ENCODE results near the gene IKZF1.

IKZF1 gene

DNA sequence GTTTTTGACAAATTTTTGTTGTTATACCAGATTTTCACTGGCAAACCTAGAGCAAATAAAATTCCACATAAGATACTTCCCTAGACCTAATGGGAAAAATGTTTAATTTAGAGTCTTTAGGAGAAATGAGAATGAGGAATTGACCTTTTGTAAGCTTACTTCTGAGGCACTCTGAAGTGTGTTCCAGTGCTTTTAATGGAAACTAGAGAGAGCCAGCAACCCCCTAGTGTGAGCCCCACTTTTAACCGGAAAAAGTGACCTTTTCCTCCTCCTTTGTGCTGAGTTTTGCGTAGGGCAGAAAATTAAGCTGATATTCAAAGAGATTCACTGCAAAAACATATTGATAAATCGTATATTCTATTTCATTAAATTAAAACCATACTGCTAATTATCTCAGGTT is 5.2 kb downstream of the IKZF1 start:
- no peak for DNase-seq

DNA sequence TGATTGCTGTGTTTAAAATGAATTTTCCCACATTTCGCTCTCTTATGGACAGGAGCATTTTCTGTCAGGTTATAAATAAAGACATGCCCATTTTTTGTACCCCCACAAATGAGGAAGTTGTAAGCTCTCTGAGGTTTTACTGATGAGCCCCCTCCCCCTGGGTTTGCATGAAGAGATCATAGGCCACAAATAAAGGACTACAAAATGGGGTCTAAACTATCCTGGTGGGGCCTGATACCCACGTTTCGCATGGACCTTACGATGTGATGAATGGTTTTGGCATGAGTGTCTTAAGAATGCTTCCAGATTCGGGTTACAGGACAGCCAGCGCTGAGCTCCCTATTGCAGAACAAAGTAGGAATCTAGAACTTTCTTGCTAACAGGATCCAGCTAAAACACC is 5.8 kb downstream of the IKZF1 start:
- DNase-seq, result no peak

DNA sequence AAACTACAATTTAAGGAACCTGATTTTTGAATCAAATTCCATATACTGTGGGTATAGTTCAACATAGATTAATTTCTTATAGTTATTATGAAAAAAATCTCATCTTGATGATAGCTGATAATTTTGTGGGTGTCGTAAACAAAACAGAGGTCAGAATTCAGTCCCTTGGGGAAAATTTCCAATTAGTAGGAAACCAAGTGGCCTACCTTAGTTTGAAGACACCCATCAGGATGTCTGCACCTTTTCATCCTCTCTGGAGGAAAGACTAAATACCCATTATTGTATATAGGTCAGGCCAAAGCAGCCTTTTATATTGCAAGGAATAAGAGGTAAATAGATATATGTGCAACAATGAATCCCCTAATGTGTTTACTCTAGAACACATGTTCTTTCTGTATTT is 6.4 kb downstream of the IKZF1 start:
- no peak for DNase-seq

DNA sequence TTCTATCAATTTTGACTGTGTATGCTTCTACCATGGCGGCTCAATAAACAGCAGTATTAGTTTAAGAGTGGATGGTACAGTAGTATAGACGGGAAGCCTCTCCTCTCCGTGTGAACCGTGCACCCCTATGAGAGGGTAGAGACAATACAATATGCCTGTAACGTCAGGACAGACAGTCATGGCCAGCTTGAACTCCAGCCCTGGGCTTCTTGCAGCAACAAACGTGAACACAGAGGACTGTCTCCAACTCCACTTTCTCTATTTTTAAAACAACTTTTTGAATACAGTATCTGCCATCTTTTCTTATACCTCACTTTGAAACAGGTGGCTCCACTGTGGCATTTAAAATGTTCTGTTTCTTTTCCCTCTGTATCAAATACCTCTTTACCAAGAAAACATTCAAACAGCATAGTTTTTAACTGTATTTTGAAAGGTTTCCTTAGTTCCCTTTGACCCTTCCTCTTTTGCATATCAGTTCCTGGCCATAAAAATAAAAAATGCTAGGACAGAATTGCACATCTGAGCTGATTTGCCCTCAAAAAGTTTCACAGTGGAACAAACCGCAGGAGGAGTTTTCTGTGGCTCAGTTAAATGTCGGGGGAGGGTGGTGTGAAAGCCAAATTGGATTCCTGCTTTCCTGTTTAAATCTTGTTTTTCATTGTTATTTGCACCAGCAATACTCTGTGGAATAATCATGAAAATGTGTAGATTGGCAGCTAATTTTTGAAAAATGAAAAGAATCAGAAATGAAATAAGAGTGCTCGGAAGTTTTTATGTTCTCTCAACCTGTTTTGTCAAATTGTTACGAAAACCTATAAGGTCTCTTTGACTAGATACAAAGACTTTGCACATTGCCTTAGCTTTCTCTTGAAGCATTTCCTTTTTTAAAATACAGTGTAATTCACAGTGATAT is 8.0 kb downstream of the IKZF1 start:
- no peak for DNase-seq

DNA sequence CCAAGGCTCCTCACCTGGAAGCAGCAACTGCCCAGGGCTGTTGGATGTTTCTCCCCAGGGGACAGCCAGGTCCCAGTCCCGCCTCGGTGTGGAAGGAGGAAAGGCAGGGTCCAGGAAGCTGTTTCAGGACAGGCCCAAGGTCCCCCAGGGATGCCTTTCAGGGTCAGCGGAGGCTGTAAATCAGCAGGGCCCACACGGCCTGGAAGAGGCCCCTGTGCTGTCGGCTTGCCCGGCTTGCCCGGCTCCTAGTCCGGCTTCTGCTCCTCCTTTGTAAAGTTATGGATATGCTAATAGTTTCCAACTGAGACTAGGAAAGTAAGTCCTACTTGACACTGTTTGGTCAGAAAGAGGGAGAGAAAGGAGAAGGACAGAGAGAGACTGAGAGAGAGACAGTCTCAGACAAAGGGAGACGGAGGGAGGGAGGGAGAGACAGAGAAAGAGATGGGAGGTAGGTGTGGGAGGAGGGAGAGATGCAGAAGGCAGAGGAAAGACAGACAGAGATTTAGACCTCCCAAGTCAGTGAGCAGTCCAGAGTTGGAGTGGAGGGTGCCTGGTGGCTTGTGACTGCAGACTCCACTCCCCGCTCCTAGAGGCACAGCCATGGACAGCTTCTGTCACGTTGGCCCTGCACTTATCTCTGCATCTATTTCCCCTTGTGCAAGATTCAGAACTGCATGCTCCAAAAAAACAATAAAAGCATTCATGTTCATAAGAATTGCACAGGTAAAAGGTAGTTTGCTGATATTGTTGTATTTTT is 10.5 kb downstream of the IKZF1 start:
- DNase-seq, result no peak

DNA sequence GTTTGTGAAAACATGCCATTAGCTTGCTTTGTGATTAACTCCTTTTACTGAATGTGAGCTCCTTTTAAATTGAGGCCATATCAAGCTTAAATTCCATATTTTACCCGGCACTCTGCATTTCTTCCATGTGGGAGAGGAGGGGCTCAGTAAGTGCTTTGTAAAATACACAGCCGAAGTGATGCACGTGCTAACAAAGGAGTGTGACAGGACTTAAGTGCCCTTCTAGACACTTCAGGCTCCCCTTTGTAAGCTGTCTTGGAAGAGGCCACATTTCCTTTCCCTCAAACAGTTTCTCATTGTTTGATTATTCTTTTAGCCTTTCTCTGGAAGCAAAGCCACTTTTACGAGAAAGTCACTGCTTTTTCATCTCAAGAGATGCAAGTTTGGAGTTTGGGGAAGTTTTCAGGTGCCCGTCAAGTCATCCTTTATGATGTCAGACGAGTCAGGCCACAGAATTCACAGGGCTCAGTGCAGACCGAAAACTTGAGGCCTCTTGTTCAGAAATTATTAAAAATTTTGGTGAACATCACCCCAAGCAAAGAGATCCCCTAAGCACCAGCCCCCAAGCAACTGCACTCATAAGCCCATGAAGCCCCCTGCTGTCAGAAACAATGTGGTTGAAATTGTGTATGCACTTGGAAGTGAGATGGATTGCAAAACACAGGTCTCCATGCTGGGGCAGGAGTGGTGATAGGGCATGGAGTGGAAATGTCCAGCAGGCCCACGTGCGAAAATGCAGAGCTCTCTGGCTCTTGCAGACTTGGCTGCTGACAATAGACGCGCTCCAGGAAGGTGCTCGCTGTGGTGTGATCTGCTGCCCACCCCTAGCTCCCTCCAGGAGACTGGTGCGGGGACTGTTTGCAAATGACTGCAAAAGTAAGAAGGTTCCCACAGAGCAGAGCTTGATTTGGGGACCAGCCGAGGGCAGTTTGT is 11.5 kb downstream of the IKZF1 start:
- DNase-seq, result no peak

DNA sequence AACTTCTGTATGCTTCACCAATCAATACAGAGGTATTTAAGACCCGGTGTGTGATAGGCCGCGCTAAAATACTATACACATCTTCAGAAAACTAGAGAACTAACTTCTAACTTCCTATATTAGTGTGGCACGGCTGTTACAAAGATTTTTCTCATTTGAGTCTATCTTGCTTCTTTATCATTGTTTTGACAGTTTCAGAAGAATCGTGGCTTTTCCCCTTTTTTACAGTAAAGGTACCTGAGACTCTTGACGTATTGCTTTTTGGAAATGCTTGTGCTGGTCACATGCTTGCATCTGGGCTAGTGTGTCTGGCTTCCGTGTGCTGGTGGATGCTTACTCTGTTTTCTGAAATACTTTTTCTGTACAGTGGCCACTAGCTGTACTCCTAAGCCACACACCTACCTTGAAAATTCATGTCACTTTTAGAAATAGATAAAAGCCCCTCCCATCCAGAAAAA is 12.7 kb downstream of the IKZF1 start:
- DNase-seq, result no peak

DNA sequence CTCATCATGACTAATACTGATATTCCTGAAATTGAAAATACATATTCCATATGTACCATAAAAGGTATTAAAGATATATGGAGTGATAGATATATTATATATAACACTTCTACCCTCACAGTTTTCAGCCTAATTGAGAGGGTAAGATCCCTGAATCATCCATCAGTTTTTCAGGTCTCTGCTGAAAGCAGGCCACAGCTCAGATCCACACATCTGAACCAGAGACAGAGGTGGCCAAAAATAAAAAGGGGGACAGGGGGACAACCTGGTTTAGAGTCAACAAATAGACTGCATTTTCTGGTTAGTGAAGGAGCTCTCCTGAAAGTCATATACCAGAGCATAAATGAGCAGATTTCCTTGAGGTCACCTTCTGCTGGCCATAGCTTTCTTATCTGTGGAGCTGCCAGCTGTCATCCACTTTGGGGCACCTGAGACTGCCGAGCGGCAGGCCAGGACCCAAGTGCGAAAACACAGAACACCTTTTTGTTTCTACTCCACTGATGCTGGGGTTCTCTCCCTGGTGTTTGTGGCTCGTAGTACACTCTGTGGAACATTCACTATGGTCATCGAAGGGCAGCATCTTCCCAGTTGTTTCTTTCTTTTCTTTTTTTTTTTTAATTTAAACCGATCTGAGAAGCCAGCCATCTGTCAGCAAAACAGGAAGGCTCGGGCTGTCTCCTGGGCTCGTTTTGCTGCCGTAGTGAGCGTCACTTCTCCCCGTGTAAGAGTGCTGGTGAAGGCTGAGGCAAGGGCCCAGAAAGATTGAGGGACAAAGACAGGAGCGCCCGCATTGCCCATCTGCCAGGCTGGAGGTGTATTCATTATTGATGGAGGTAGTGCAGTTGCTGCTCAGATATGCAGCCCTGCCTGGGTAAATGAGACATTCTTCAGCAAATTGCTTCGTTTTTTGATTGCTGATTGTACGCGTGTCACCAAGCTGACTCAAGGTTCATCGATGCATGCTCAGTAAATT is 13.5 kb downstream of the IKZF1 start:
- DNase-seq, result no peak

DNA sequence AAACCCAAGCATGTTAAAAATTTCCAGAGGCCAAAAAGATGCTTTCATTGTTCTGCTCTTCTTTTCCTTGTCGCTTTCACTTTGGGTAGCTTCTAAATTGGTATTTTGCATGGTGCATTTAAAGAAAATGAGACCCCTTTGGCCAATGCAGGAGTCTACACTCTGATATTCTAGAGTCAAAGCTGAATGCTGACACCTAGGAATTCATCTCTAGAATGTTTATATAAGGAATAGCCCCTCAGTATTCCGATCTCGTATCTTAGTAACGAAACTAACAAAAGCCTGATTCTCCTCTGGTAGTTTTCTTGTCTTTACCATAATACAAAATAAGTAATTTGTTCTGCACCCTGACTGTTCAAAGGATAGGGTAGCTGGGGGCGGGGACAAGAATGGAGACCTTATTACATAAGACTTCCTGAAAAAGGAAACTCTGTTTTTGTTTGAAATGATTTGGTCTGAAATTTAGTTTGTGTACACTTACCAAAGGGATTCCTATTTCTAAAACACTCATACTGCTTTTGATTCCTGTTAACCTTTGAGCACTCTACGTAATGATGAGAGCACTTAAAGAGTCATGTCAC is 17.1 kb downstream of the IKZF1 start:
- DNase-seq, result no peak

DNA sequence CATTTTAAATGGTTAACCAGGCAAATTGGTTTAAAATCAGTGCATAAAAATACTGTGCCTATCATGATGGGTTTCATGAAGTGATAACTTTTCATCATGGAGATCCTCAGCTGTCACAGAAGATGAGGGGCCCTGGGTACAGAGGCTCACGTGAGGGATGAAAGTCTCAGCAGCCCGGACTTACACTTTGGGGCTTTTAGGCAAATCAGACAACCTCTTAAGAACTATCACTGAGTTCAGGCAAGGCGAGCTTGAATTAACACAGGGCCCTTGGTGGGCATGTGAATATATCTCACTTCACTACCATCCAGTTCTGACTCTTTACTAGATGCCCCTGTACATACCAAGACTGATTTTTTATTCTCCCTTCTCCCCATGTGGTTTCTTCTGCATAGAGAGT is 19.6 kb downstream of the IKZF1 start:
- DNase-seq, result no peak

DNA sequence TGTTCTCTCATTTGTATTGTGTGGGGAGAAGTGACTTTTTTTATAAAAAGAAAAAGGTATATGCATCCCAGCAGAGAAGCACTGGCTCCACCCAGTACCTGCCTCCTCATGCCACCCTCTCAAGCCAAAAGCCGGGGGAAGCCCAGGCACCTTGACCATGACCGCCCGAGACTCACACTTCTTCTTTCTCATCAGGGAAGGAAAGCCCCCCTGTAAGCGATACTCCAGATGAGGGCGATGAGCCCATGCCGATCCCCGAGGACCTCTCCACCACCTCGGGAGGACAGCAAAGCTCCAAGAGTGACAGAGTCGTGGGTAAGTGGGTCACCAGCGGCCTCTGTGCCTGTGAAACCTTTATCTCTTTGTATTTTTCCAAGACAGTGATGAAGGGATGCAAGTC is 22.9 kb downstream of the IKZF1 start:
- no peak for DNase-seq

DNA sequence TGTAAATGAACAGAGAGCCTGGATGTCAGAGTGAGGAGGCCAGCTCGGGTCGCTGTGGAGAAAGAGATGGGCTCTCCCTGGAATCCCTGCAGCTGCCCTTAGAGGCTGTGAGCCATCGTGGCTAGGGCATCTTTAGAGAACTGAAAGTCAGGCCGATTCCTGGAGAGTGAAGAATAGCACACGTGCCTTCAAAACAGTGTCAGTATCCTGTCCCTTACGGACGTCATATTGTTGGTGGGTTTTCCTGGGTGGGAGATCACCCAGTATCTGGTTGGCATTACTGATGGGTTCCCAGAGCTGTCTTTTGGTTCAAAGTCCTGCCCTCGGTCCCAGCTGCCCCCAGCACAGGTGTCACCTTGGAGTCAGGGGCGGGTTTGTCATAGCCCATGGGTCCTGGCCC is 25.3 kb downstream of the IKZF1 start:
- no peak for DNase-seq

DNA sequence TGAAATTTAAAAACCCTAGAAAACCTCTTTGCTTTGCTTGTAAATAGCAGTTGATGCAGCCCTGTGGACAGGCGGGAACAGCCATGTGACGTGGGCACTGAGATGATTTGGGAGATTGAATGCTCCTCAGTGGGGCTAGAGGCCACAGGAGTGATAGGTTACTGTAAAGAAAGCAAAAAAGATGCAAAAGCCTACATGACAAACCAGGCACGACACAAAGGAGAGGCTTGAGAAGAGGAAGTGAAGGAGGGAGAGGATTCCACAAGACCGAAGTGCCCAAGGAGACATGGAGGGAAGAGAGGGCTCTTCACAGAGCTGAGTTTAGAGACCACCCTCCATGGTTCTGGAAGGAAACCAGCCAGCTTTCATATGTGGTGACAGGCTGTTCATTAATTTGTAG is 25.7 kb downstream of the IKZF1 start:
- no peak for DNase-seq

DNA sequence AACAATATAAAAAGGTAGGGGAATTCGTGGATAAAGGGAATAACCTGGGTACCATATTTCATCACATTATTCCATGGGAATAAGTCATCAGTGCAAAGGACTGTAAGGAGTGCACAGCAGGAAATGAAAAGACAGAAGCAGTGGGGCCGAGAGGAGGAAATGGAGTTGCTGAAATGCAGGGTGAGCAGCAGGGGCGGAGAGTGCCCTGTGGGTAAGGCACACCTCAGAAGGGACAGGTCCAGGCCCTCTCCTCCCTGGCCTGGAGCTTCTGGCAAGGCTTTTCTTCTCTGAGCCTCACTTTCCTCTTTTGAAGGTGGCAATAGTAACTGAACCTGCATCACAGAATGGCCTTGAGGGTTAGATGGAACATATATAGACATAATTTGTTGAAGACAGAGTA is 26.2 kb downstream of the IKZF1 start:
- no peak for DNase-seq

DNA sequence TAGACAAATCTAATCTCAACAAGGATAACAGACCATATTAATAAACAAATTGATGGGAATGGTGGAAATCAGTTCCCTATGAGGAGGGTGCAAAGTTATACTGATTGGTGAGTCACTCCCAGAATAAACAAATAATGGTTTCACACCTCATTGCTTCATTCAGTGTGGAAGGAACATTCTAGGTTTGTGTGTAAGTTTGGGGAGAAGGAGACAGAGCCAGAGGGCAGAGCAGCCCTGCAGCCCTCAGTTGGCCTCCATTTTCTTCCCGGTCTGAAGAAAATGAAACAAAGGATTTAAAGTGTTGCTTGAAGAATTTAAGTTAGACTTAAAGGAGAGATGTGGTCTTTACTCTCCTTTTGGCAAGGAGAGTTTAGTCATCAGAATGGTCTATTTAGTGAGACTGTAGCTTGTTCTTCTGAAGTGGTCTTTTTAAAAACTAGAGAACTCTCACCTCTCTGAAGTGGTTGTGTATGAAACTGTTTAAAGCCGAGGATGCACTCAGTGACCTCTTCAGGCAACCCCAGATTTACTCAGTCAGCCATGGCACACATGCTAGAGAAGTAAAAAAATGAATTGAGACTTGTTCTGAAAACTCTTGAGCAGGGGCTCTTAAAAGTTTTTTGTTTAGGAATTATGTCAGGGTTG is 27.2 kb downstream of the IKZF1 start:
- DNase-seq, result no peak

DNA sequence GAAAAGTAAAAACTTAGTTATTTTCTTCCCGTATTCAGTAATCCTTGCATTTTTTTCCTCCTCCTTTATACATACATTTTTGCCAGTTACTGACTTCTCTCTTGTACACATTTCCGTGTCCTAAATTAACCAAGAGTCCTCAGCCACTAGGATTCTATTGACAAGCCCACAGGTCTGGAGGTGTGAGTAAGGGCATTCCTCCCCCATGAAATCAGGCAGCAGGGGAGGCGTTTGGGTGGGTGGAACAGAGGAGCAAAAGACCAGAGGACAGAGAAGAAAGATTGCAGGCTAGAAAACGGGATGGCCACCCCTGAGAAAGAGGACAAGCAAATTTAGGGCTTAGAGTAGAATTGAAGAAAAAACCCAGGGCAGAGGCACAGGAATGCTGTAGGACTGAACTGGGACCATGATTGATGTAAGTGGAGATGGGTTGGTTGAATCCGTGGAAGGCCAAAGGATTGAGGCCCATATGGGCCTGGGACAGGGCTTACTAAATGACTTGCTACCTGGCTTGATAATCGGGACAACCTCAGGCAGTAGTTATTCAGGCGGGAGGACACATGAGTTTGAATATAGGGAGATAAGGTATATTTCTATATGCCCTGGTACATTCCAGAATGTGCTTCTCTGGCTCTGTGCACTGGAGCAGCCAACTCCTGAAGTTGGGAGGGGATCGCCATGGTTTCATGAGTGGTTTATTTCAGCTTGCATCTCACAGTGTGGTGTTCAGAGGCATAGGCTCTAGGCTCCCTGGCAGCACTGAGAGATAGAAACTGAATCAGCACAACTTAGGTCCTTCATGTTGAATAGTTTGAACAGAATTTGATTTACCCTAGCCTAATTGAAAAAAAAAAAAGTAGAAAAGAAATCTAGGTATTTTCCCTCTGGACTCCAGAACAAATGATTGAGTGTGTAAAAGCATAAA is 28.0 kb downstream of the IKZF1 start:
- DNase-seq, result no peak

DNA sequence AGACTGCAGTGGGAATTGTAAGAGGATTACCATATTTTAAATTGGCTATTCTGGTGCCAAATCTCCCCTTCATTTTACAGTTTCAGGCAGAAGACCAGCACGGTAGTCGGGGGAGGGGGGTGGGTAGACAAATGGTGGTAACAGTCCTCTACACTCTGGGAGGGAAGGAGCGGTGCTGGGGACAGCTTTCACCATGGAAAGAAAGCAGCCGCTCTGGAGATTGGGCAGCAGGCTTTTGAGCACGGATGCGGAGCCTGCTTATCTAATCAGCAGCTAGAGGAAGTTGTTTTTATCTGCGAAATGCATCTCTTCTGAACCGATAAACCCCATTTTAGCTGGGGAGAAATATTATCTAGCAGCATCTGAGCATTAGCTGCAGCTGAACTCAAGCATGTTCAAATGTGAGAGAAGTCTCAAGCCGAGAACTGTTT is 28.7 kb downstream of the IKZF1 start:
- DNase-seq, result no peak

DNA sequence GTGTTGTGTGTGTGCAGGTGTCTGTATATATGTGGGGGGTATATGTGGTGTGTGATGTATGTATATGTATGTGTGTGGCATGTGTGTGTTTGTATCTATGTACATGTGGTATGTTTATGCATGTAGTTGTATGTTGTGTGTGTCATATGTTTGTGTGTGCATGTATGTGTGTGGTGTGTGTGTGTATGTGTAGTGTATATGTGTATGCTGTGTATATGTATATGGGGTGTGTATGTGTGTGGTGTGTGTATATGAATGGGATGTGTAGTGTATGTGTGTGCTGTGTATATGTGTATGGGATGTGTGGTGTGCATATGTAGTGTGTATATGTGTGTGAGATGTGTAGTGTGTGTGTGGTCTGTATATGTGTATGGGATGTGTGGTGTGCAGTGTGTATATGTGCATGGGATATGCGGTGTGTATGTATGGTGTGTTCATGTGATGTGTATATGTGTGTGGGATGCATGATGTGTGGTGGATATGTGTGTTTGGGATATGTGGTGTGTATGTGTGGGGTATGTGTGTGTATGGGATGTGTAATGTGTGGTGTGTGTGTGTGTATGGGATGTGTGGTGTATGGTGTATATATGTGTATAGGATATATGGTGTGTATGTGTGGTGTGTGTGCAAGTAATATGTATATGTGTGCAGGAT is 30.0 kb downstream of the IKZF1 start:
- DNase-seq, result no peak

DNA sequence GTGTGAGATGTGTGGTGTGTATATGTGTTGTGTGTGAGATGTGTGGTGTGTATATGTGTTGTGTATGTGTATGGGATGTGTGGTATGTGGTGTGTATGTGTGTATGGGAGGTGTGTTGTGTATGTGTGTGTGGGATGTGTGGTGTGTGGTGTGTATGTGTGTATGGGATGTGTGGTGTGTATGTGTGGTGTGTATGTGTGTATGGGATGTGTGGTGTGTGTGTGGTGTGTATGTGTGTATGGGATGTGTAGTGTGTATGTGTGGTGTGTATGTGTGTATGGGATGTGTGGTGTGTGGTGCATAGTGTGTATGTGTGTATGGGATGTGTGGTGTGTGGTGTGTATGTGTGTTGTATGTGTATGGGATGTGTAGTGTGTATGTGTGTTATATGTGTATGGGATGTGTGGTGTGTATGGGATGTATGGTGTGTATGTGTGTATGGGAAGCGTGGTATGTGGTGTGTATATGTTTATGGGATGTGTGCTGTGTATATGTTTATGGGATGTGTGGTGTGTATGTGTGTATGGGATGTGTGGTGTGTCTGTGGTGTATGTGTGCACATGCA is 30.8 kb downstream of the IKZF1 start:
- no peak for DNase-seq

All from COR-L47 (cell line).